NB4 (cell line): ENCODE data around the gene EIF3K.

ENCODE experiments used
- DNase-seq: peaks from one replicate; pipeline ENCODE4 v3.0.0; 2010; ENCODE audit warnings: low read depth
- H3K4me3 ChIP-seq: one replicate; pipeline ENCODE4 v1.5.1; 2011; ENCODE audit warnings: mild to moderate bottlenecking, low read depth, low read length, moderate library complexity
- MYC ChIP-seq: IDR thresholded peaks from 2 replicates; pipeline ENCODE4 v1.6.1; 2011; ENCODE audit warnings: low read depth, low read length
- POLR2A ChIP-seq: IDR thresholded peaks from 2 replicates; pipeline ENCODE4 v1.6.1; 2011; ENCODE audit warnings: mild to moderate bottlenecking; ENCODE audit not compliant: insufficient read length; ENCODE audit errors: extremely low read depth
- TF ChIP-seq, protein P1 (sequence below): IDR thresholded peaks from one replicate; pipeline ENCODE4 v1.5.1; 2012; ENCODE audit warnings: low read depth, low read length
- TF ChIP-seq, protein P2 (sequence below): IDR thresholded peaks from 2 replicates; pipeline ENCODE4 v1.6.1; 2011; ENCODE audit warnings: low read depth, low read length

Gene EIF3K

DNA sequence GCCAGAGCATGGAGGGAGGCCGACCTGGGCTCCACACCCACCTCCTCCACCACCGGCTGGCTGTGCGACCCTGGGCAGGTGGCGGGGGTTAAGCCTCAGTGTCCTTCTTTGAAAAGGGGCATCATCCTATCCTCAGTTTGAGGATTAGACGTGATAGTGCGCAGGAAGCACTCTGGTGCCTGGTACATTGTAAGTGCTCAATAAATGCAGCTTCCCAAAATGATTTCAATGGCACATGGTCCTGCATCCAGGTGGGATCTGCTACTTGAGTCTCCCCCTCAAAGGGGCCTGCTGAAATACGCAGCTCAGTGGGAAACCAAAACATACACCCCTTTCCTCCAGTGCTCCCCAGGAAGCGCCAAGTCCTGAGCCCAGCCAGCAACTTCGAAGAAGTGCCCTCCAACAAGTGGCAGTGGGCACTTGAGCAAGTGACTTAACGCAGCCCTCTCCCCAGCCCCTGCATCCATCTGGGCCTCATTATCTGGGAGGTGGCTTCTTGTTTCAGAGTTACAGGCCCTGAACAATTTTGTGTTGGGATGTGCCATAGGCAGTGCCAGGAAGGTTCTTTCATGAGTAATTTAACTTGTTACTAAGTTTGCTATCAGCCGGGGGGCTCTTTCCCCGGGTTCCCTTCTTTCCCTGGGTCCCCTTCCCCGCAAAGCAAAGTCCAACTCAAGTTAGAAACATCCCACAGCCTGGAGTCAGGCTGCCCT, 46.4 kb downstream of the EIF3K start:
- no peak for DNase-seq
- H3K4me3 ChIP-seq = no peak overlapping the region
- TF ChIP-seq, protein P1, sequence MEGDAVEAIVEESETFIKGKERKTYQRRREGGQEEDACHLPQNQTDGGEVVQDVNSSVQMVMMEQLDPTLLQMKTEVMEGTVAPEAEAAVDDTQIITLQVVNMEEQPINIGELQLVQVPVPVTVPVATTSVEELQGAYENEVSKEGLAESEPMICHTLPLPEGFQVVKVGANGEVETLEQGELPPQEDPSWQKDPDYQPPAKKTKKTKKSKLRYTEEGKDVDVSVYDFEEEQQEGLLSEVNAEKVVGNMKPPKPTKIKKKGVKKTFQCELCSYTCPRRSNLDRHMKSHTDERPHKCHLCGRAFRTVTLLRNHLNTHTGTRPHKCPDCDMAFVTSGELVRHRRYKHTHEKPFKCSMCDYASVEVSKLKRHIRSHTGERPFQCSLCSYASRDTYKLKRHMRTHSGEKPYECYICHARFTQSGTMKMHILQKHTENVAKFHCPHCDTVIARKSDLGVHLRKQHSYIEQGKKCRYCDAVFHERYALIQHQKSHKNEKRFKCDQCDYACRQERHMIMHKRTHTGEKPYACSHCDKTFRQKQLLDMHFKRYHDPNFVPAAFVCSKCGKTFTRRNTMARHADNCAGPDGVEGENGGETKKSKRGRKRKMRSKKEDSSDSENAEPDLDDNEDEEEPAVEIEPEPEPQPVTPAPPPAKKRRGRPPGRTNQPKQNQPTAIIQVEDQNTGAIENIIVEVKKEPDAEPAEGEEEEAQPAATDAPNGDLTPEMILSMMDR = no peak
- TF ChIP-seq, protein P2, sequence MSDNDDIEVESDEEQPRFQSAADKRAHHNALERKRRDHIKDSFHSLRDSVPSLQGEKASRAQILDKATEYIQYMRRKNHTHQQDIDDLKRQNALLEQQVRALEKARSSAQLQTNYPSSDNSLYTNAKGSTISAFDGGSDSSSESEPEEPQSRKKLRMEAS = no peak
- TF ChIP-seq MYC (no peak), POLR2A (no peak)

DNA sequence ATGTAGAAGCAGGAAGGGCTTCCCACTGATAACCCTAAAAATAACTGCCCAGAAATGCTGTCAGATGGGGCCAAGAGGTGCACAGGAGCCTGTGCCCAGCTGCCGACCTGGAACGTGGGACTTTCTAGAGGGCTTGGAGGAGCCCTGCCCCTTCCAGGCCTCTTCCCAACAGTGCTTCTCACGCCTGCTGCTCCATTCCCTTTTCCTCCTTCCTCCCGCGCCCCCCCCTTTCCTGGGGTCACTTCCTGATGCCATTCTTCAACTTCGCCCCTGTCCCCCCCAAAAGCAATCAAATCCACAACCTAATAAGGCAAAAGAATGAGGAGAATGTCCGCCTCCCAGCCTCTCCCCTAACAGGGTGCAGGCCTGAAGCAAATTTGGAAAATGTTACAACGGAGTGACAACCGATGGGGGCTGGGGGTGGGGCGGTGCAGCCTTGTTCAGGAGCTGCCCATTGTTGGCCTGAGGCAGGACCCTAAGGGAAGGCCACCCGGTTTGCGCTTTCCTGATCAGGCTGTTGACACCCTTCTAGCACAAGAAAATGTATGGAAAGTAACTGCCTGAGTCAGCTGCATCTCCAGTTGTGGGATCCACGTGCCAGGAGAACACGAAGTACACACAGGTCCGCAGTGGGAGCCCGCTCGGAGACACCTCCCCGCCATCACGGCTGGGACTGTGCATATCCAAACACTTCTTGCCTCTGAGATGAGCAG, 47.1 kb downstream of the EIF3K start:
- H3K4me3 ChIP-seq = no peak overlapping the region
- DNase-seq = no peak
- TF ChIP-seq POLR2A = no peak
- TF ChIP-seq, protein P2 = no peak
- TF ChIP-seq, protein P1 = no peak
- TF ChIP-seq MYC = no peak

DNA sequence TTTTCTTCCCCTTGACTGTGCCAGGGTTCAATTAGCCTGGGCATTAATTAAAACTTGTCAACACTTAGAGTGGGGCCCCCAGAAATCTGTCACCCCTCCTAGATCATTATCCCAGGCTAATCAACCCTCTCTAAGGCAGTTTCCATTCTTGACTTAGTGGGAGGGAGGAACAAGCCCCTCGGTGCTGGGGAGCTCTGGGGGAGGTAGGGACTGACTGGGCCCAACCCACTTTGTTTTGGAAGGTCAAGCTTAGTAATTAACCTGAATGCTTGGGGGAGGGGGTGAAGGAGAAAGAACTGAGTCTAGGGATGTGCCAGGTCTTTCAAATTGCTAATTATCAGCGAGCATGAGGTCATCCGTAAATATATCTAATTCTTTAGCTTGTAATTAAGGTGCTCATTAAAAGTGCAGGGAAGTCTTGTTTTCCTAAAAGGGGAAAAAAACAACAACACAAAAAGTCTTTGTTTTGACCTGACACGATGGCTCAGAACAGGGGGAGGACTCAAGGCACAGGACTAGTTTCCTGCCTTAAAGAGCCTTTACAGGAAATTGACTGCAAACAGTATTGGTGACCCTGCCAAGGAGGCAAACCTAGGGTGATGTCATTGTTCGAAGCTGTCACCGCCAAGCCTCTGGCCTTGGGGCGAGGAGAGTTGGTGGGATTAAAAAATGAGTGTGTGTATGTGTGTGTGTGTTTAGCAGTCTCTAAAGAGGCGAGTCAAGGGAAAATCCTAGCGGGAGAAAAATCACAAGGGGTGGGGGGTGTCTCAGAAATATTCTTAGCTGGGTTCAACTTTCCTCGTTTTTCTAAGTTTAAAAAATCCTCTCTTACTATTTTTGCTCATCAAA, 47.9 kb downstream of the EIF3K start:
- TF ChIP-seq POLR2A (no peak), MYC (no peak)
- TF ChIP-seq, protein P2 = no peak
- TF ChIP-seq, protein P1 = no peak
- H3K4me3 ChIP-seq = no peak overlapping the region
- peak; percentile 54 for DNase-seq

DNA sequence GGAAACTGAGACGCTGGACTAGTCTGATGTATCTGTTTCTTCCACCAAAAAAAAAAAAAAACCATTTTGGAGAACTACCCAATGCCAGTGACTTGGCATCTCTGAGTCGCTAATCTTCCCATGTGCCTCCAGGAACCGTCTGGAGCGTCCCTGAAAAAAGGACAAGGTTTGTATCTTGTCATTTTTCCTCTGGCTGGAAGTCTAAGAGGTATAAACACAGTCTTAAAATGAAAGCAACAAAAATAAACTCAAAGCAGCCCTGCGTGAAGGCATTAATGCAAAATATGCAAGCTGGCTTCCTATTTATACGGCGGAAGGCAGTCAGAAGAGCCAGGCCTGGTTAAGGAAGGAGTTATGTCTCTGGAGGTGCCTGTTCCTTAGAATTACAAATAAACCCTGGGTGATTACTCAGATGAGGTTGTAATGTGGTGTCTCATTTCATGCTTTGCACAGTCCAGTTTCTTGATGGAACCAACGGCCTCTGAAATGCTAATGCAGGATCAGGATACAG, 48.7 kb downstream of the EIF3K start:
- TF ChIP-seq, protein P2 = no peak
- TF ChIP-seq, protein P1 = no peak
- no peak for TF ChIP-seq MYC
- no peak for TF ChIP-seq POLR2A
- H3K4me3 ChIP-seq = no peak overlapping the region
- DNase-seq = no peak

DNA sequence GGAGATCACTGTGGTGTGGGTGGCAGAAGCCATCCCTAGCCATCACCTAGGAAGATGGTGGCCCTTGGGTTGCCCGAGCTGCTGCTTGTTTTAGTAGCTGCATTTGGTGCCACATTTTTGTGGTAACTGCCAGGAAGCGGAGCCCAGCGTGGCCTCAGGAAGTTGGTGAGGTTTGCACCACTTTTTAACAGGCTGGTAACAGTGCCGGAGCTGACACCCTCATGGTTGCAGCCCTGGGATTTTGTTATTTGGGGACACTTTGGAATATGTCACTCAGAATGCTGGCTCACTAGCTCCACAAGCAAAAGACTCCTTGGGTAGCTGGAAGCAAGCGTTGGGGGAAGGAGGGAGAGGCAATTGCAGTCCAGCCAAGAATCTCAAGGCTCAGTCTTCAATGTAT, 50.6 kb downstream of the EIF3K start:
- peak; percentile 69 for DNase-seq
- TF ChIP-seq MYC (peak; percentile 69; the same call in 1 of the 2 replicates), POLR2A (no peak)
- TF ChIP-seq, protein P1 = no peak
- TF ChIP-seq, protein P2 = peak; percentile 59; the same call in 1 of the 2 replicates

More for the DNA sequence above, 50.6 kb downstream of the EIF3K start:
- H3K4me3 ChIP-seq = no peak overlapping the region
